ENCODE results near the gene CCDC178.
A peak's percentile ranks its signal among the peaks of the same experiment; 100 is the strongest.
"Not testable (repeated sequence)": the region's sequence is repeated elsewhere in the genome, so short reads cannot be mapped to it uniquely, and the experiment has no call there.

The CCDC178 gene

GRCh38 chr18:33231474-33232317, 208.8 kb downstream of the CCDC178 start:
- DNase-seq (ENCODE audit: low read depth): peak; percentile 28

- no peak for DNase-seq (ENCODE audit: low read depth)
These were observed 228.2 kb downstream of the CCDC178 start for GRCh38 chr18:33212363-33212762.

GRCh38 chr18:33210575-33211189, 229.8 kb downstream of the CCDC178 start:
- DNase-seq (ENCODE audit: low read depth): no peak

GRCh38 chr18:33205777-33206176, 234.7 kb downstream of the CCDC178 start:
- DNase-seq (ENCODE audit: low read depth): no peak

- no peak for DNase-seq (ENCODE audit: low read depth)
These were observed 239.0 kb downstream of the CCDC178 start for GRCh38 chr18:33201509-33201926.

- no peak for DNase-seq (ENCODE audit: low read depth)
These were observed 244.7 kb downstream of the CCDC178 start for GRCh38 chr18:33195795-33196194.

- DNase-seq (ENCODE audit: low read depth): no peak
These were observed 245.7 kb downstream of the CCDC178 start for GRCh38 chr18:33194793-33195192.

- no peak for DNase-seq (ENCODE audit: low read depth)
These were observed 255.6 kb downstream of the CCDC178 start for GRCh38 chr18:33184958-33185357.

GRCh38 chr18:33184175-33184574, 256.3 kb downstream of the CCDC178 start:
- DNase-seq (ENCODE audit: low read depth): no peak

GRCh38 chr18:33183136-33183535, 257.4 kb downstream of the CCDC178 start:
- no peak for DNase-seq (ENCODE audit: low read depth)

GRCh38 chr18:33181016-33181415, 259.5 kb downstream of the CCDC178 start:
- DNase-seq (ENCODE audit: low read depth): no peak

GRCh38 chr18:33169218-33169617, 271.3 kb downstream of the CCDC178 start:
- no peak for DNase-seq (ENCODE audit: low read depth)

GRCh38 chr18:33164121-33164520, 276.4 kb downstream of the CCDC178 start:
- DNase-seq (ENCODE audit: low read depth): not testable (repeated sequence)

- DNase-seq (ENCODE audit: low read depth): no peak
These were observed 279.4 kb downstream of the CCDC178 start for GRCh38 chr18:33161131-33161530.

- no peak for DNase-seq (ENCODE audit: low read depth)
These were observed 281.4 kb downstream of the CCDC178 start for GRCh38 chr18:33159151-33159550.

GRCh38 chr18:33157893-33158292, 282.6 kb downstream of the CCDC178 start:
- no peak for DNase-seq (ENCODE audit: low read depth)

- no peak for DNase-seq (ENCODE audit: low read depth)
These were observed 283.5 kb downstream of the CCDC178 start for GRCh38 chr18:33156906-33157470.

GRCh38 chr18:33154049-33154448, 286.5 kb downstream of the CCDC178 start:
- DNase-seq (ENCODE audit: low read depth): no peak

- no peak for DNase-seq (ENCODE audit: low read depth)
These were observed 288.1 kb downstream of the CCDC178 start for GRCh38 chr18:33152376-33152775.

GRCh38 chr18:33147811-33148210, 292.7 kb downstream of the CCDC178 start:
- not testable (repeated sequence) for DNase-seq (ENCODE audit: low read depth)

GRCh38 chr18:33146014-33146413, 294.5 kb downstream of the CCDC178 start:
- no peak for DNase-seq (ENCODE audit: low read depth)

GRCh38 chr18:33135951-33136660, 304.4 kb downstream of the CCDC178 start:
- DNase-seq (ENCODE audit: low read depth): no peak

- DNase-seq (ENCODE audit: low read depth): no peak
These were observed 307.9 kb downstream of the CCDC178 start for GRCh38 chr18:33132657-33133056.
